ENCODE data around the gene TNKS1BP1. TPM values are rescaled to one million over a fixed set of nuclear protein-coding genes. Genes with fewer than 3 reads are reported as not detected.

The TNKS1BP1 gene
- total and polyA plus RNA-seq, 4 donors = 35.2 to 184 (median 165) TPM

- DNase-seq = no peak
These were observed 69.1 kb downstream of the TNKS1BP1 start for GRCh38 chr11:57255618-57256017.

DNA sequence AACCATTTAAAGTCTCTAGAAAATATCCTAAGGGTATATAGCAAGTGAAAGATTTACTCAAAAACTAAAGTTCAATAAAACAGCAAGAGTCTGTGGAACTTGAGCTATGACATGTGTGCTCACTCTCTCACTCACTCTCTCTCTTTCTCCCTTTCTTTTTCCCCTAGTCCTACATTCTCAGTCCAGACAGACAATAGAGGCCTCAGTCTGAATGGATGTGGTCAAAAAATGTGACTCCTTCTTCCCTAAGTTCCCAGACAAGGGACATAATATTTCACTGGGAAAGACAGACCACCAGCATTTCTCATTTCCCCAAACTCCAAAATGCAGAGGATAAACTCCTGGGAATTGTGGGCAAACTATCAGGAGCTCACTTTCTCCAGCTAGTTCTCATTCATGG, 70.1 kb downstream of the TNKS1BP1 start:
- DNase-seq = no peak
- Histone ChIP-seq H3K4me3 (ENCODE audit: low read length in 2 of 2) (no peak overlapping the region), H3K27me3 (ENCODE audit: control insufficient read depth in 1 of 2, insufficient read depth in 2 of 2, low read length in 1 of 2) (no peaks in the 10 kb centered on the region), H3K27ac (ENCODE audit: low read depth in 1 of 2, low read length in 2 of 2) (no peak overlapping the region), H3K4me1 (ENCODE audit: control insufficient read depth in 1 of 2, insufficient read depth in 2 of 2, low read length in 2 of 2) (no peaks in the 10 kb centered on the region), H3K9me3 (ENCODE audit: control insufficient read depth, low read length) (no peaks in the 10 kb centered on the region), H3K36me3 (ENCODE audit: control insufficient read depth in 1 of 2, insufficient read depth in 2 of 2, low read length in 1 of 2) (no peaks in the 10 kb centered on the region)
- no peak for ATAC-seq (ENCODE audit: low FRiP score)
- intact Hi-C loops (cut with DNase I) = loop anchor here in 1 of 2 donors (5.0 to 10.0 kb wide), 2 partner anchors 140 to 412 kb away; no protein-coding TSS in a partner anchor

More at GRCh38 chr11:57255618-57256017, 69.1 kb downstream of the TNKS1BP1 start:
- intact Hi-C loops (cut with DNase I) = loop anchor here in 1 of 2 donors (10.0 kb wide), 1 partner anchor 141 kb away; no protein-coding TSS in a partner anchor
- ATAC-seq (ENCODE audit: low FRiP score) = no peak
- Histone ChIP-seq H3K36me3 (ENCODE audit: control insufficient read depth in 1 of 2, insufficient read depth in 2 of 2, low read length in 1 of 2) (no peaks in the 10 kb centered on the region), H3K4me1 (ENCODE audit: control insufficient read depth in 1 of 2, insufficient read depth in 2 of 2, low read length in 2 of 2) (no peaks in the 10 kb centered on the region), H3K27ac (ENCODE audit: low read depth in 1 of 2, low read length in 2 of 2) (no peak overlapping the region), H3K4me3 (ENCODE audit: low read length in 2 of 2) (no peak overlapping the region), H3K27me3 (ENCODE audit: control insufficient read depth in 1 of 2, insufficient read depth in 2 of 2, low read length in 1 of 2) (no peaks in the 10 kb centered on the region), H3K9me3 (ENCODE audit: control insufficient read depth, low read length) (no peaks in the 10 kb centered on the region)
- WGBS, 2 donors = 14 to 17% methylated on average over 1 of the region's 1 CpG

DNA sequence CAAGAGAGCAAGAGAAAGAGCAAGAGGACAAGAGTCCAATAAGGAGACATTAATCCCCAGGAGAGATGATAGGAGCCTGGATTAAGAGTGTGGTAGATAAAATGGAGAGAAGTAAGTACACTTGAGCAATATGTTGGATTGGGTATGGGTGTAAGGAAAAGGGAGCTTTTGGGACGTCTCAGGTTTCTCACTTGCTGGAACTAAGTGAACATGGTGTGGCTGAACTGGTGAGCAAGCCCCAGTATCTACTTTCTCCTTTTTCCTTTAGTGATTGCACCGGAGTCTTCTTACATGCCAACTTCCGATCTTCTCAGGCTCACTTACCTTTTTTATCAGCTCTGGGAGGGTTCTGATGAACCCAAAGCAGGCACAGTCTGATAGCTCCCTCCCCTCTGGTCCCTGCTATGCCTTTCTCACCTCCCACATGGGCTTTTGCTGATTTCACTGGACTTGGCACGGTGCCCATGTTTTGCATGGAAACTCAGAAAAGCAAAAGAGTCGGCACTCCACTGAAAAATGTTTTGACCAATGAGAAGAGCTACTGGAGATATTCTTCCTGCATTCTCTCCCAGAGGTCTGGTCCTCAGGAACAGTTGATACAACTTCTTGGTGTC, 73.2 kb downstream of the TNKS1BP1 start:
- H3K36me3 ChIP-seq (ENCODE audit: control insufficient read depth in 1 of 2, insufficient read depth in 2 of 2, low read length in 1 of 2) = no peaks in the 10 kb centered on the region
- no peaks in the 10 kb centered on the region for H3K9me3 ChIP-seq (ENCODE audit: control insufficient read depth, low read length)
- H3K4me3 ChIP-seq (ENCODE audit: low read length in 2 of 2) = no peak overlapping the region
- intact Hi-C loops (cut with DNase I) = loop anchor here (2.0 to 10.0 kb wide), 3 partner anchors 137 to 409 kb away; no protein-coding TSS in a partner anchor
- H3K27ac ChIP-seq (ENCODE audit: low read depth in 1 of 2, low read length in 2 of 2) = no peak overlapping the region
- no peaks in the 10 kb centered on the region for H3K4me1 ChIP-seq (ENCODE audit: control insufficient read depth in 1 of 2, insufficient read depth in 2 of 2, low read length in 2 of 2)
- no peak for DNase-seq
- 15 to 22% methylated on average over 5 of the region's 5 CpGs for WGBS, 2 donors
- no peak for ATAC-seq (ENCODE audit: low FRiP score)
- no peaks in the 10 kb centered on the region for H3K27me3 ChIP-seq (ENCODE audit: control insufficient read depth in 1 of 2, insufficient read depth in 2 of 2, low read length in 1 of 2)

DNA sequence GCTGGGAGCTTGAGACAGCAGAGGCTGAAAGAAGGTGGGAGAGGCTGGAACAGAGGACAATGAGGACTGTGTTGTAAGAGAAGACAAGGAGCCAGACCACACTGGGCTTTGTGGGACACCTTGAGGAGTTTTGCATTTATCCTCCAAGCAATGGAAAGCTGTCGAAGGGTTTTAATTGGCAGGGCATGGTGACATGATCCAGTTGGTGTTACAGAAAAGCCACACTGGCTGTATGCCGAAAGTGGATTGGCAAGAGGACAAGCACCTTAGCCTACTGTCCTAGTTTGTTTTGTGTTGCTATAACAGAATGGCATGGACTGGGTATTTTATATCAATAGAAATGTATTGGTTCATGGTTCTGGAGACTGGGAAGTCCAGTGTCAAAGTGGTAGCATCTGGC, 73.7 kb downstream of the TNKS1BP1 start:
- H3K4me3 ChIP-seq (ENCODE audit: low read length in 2 of 2) = no peak overlapping the region
- H3K27me3 ChIP-seq (ENCODE audit: control insufficient read depth in 1 of 2, insufficient read depth in 2 of 2, low read length in 1 of 2) = no peaks in the 10 kb centered on the region
- ATAC-seq (ENCODE audit: low FRiP score) (no peak), DNase-seq (no peak)
- H3K36me3 ChIP-seq (ENCODE audit: control insufficient read depth in 1 of 2, insufficient read depth in 2 of 2, low read length in 1 of 2) = no peaks in the 10 kb centered on the region
- no peaks in the 10 kb centered on the region for H3K9me3 ChIP-seq (ENCODE audit: control insufficient read depth, low read length)
- intact Hi-C loops (cut with DNase I) = loop anchor here (2.0 to 10.0 kb wide), 3 partner anchors 136 to 409 kb away; no protein-coding TSS in a partner anchor
- H3K4me1 ChIP-seq (ENCODE audit: control insufficient read depth in 1 of 2, insufficient read depth in 2 of 2, low read length in 2 of 2) = no peaks in the 10 kb centered on the region
- no peak overlapping the region for H3K27ac ChIP-seq (ENCODE audit: low read depth in 1 of 2, low read length in 2 of 2)
- WGBS, 2 donors = 79 to 80% methylated on average over 2 of the region's 2 CpGs

Other genes starting within 250 kb of the TNKS1BP1 start
- under 1 TPM in 1 of 2 donors, not detected in 1; 0.21 TPM for gene LRRC55, start 143.0 kb downstream of the TNKS1BP1 start, total RNA-seq
- gene LRRC55, start 143.0 kb downstream of the TNKS1BP1 start, polyA plus RNA-seq = under 1 TPM; under 0.01 to 0.05 TPM
- gene APLNR, start 87.7 kb downstream of the TNKS1BP1 start, total RNA-seq = 10 to 100 TPM; 17.8 to 27.7 TPM
- under 1 TPM in 1 of 2 donors, not detected in 1; 0.23 TPM for gene APLNR, start 87.7 kb downstream of the TNKS1BP1 start, polyA plus RNA-seq
- gene SSRP1, start 10.9 kb upstream of the TNKS1BP1 start, total RNA-seq = 10 to 100 TPM; 43.2 to 48.7 TPM
- 10 to 100 TPM; 37.8 to 44.9 TPM for gene SSRP1, start 10.9 kb upstream of the TNKS1BP1 start, polyA plus RNA-seq
- not detected for gene P2RX3, start 13.4 kb upstream of the TNKS1BP1 start, total RNA-seq
- gene P2RX3, start 13.4 kb upstream of the TNKS1BP1 start, polyA plus RNA-seq = not detected
- not detected for gene PRG3, start 56.2 kb upstream of the TNKS1BP1 start, total RNA-seq
- gene PRG3, start 56.2 kb upstream of the TNKS1BP1 start, polyA plus RNA-seq = not detected
- under 1 TPM; 0.39 to 0.84 TPM for gene PRG2, start 65.7 kb upstream of the TNKS1BP1 start, total RNA-seq
- under 1 TPM in 1 of 2 donors, not detected in 1; 0.15 TPM for gene PRG2, start 65.7 kb upstream of the TNKS1BP1 start, polyA plus RNA-seq
- gene SLC43A3, start 102.2 kb upstream of the TNKS1BP1 start, total RNA-seq = 10 to 100 TPM; 59.7 to 97.8 TPM
- 10 to 100 TPM; 28.0 to 30.4 TPM for gene SLC43A3, start 102.2 kb upstream of the TNKS1BP1 start, polyA plus RNA-seq
- 1 to 10 TPM; 1.1 to 4.3 TPM for gene RTN4RL2, start 135.6 kb upstream of the TNKS1BP1 start, total RNA-seq
- gene RTN4RL2, start 135.6 kb upstream of the TNKS1BP1 start, polyA plus RNA-seq = under 1 TPM in 1 of 2 donors, not detected in 1; 0.20 TPM
- 10 to 100 TPM in 1 of 2 donors, 1 to 10 TPM in 1; 7.6 to 15.8 TPM for gene SLC43A1, start 190.8 kb upstream of the TNKS1BP1 start, total RNA-seq
- gene SLC43A1, start 190.8 kb upstream of the TNKS1BP1 start, polyA plus RNA-seq = 10 to 100 TPM in 1 of 2 donors, 1 to 10 TPM in 1; 8.6 to 19.6 TPM
- 10 to 100 TPM; 30.8 to 40.0 TPM for gene TIMM10, start 205.8 kb upstream of the TNKS1BP1 start, total RNA-seq
- gene TIMM10, start 205.8 kb upstream of the TNKS1BP1 start, polyA plus RNA-seq = 10 to 100 TPM; 34.7 to 71.1 TPM
- gene SMTNL1, start 212.6 kb upstream of the TNKS1BP1 start, total RNA-seq = not detected
- gene SMTNL1, start 212.6 kb upstream of the TNKS1BP1 start, polyA plus RNA-seq = not detected
- 10 to 100 TPM; 42.0 to 68.9 TPM for gene UBE2L6, start 242.7 kb upstream of the TNKS1BP1 start, total RNA-seq
- 10 to 100 TPM; 44.8 to 45.2 TPM for gene UBE2L6, start 242.7 kb upstream of the TNKS1BP1 start, polyA plus RNA-seq

All from aorta (tissue), 5 donors.